Measurements from ENCODE around the gene JPH4. TPM values are rescaled to one million over a fixed set of nuclear protein-coding genes. Genes with fewer than 3 reads are reported as not detected.

Gene JPH4
- total RNA-seq, 1 experiment from 2014 or later, result 0.15 TPM

GRCh38 chr14:23533652-23534435 lies 44.7 kb downstream of the JPH4 start:
- Histone ChIP-seq H3K4me3 (replicated peaks in 1 of 2; ENCODE audit: low read depth in 1 of 2, low read length in 2 of 2) (no peak overlapping the region), H3K4me1 (ENCODE audit: control insufficient read depth in 1 of 2, insufficient read depth in 2 of 2, low read length in 2 of 2) (peaks cover 0 to 2% of the 10 kb centered on the region in 2 experiments; a peak in 2 of 4 replicates), H3K9me3 (ENCODE audit: control insufficient read depth in 1 of 2, insufficient read depth in 1 of 2, low read depth in 1 of 2, low read length in 2 of 2) (no peaks in the 10 kb centered on the region), H2AFZ (ENCODE audit: low read depth, low read length, poor library complexity, severe bottlenecking) (no peak overlapping the region), H3K9ac (ENCODE audit: low read length) (no peak overlapping the region), H3K4me2 (ENCODE audit: low read length) (no peak overlapping the region), H3K27ac (ENCODE audit: low read depth, low read length) (no peak overlapping the region), H3K79me2 (ENCODE audit: insufficient read depth, low read length) (no peaks in the 10 kb centered on the region), H3K36me3 (ENCODE audit: control insufficient read depth in 1 of 2, insufficient read depth in 2 of 2, low read length in 2 of 2) (no peaks in the 10 kb centered on the region; a peak in 1 of 4 replicates), H3K27me3 (ENCODE audit: insufficient read depth, low read length) (no peaks in the 10 kb centered on the region), H3K9me2 (ENCODE audit: insufficient read depth) (no peaks in the 10 kb centered on the region), H4K20me1 (ENCODE audit: insufficient read depth) (no peaks in the 10 kb centered on the region)
- RAD21 ChIA-PET (ENCODE audit: low non-redundant PET in 1 of 2, low total read pairs in 2 of 2, uncharacterized antibody in 2 of 2, unreplicated experiment in 2 of 2), result no interaction called here
- ATAC-seq (no peak), DNase-seq (ENCODE audit: low read depth, low spot score) (no peak)
- BruUV-seq (replicated peaks), result no TSS peak
- intact Hi-C loops (cut with micrococcal nuclease), result no loop called here
- POLR2A ChIA-PET, result no interaction called here
- CTCF ChIA-PET, result no interaction called here
- TF ChIP-seq CBX3 (IDR thresholded peaks at IDR 0.05; ENCODE audit: low read depth), result no peak
- TF ChIP-seq YY1 (IDR thresholded peaks at IDR 0.05; ENCODE audit: extremely low read depth, insufficient replicate concordance, low read depth, low read length), result no peak
- no peak for TF ChIP-seq SRF (IDR thresholded peaks at IDR 0.05; ENCODE audit: low read depth)
- no peak for TF ChIP-seq POLR2A (IDR thresholded peaks at IDR 0.05; ENCODE audit: borderline replicate concordance, extremely low read depth, insufficient read depth, insufficient read length)
- TF ChIP-seq ZNF274 (IDR thresholded peaks at IDR 0.05; ENCODE audit: low read depth, low read length), result no peak
- no peak for TF ChIP-seq CEBPB (IDR thresholded peaks at IDR 0.05; ENCODE audit: low read depth)
- TF ChIP-seq ZFX (IDR thresholded peaks at IDR 0.05), result no peak
- TF ChIP-seq REST (IDR thresholded peaks at IDR 0.05; ENCODE audit: low read depth), result no peak
- TF ChIP-seq CTCF (IDR thresholded peaks at IDR 0.05 in 2 of 3, conservative IDR thresholded peaks at IDR 0.05 in 1 of 3; ENCODE audit: borderline replicate concordance in 1 of 3, insufficient read depth in 1 of 3, low read depth in 2 of 3, low read length in 2 of 3), result no peak
- no peak for TF ChIP-seq JUND (IDR thresholded peaks at IDR 0.05)
- no peak for TF ChIP-seq ZBTB33 (IDR thresholded peaks at IDR 0.05; ENCODE audit: extremely low read depth, insufficient replicate concordance, low read length)
